ENCODE measurements around the gene SYT7. TPM values are rescaled to one million over a fixed set of nuclear protein-coding genes. Genes with fewer than 3 reads are reported as not detected.

SYT7 gene
- total RNA-seq, 1 donor from 2014 or later: 7.6 TPM

- H3K36me3 Mint-ChIP-seq: no peaks in the 10 kb centered on the region
- H3K27me3 Mint-ChIP-seq (ENCODE audit: low read depth): peaks cover 43% of the 10 kb centered on the region
- H3K4me3 Mint-ChIP-seq: no peak overlapping the region
- H3K4me1 Mint-ChIP-seq: peaks cover 15% of the 10 kb centered on the region
- no peak for DNase-seq (ENCODE audit: low spot score in 2 of 2, unreplicated experiment in 2 of 2)
- no peaks in the 10 kb centered on the region for H3K9me3 Mint-ChIP-seq
- no peak overlapping the region for H3K27ac Mint-ChIP-seq
- no peak for TF ChIP-seq CTCF (IDR thresholded peaks at IDR 0.05; ENCODE audit: unreplicated experiment)
These were observed 3.3 kb downstream of the SYT7 start for GRCh38 chr11:61577383-61578118.

GRCh38 chr11:61575886-61576861 lies 4.7 kb downstream of the SYT7 start:
- TF ChIP-seq CTCF (IDR thresholded peaks at IDR 0.05; ENCODE audit: unreplicated experiment): no peak
- Mint-ChIP-seq H3K9me3 (no peaks in the 10 kb centered on the region), H3K27me3 (ENCODE audit: low read depth) (peaks cover 36% of the 10 kb centered on the region), H3K27ac (no peak overlapping the region), H3K4me3 (no peak overlapping the region), H3K4me1 (peaks cover 15% of the 10 kb centered on the region), H3K36me3 (no peaks in the 10 kb centered on the region)
- no peak for DNase-seq (ENCODE audit: low spot score in 2 of 2, unreplicated experiment in 2 of 2)

DNA sequence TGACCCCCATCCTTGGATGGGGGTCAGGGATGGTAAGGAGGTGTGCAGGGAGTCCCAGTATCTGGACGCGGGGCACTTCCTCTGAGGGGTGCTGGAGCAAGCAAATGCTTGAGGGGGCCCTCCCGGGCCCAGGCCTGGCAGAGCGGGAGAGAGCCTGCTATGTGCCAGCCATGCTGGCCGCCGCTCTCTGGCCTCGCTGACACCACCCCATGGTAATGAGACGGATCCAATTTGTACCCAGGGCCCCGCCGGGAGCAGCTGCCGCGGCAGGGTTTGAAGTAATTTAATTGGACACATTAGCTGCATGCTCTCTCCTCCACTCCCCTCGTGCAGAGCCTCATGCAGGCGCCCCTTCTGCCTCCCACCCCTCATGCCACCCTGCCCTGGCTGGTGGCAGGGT lies 6.3 kb downstream of the SYT7 start:
- Mint-ChIP-seq H3K9me3 (no peaks in the 10 kb centered on the region), H3K4me1 (peaks cover 10% of the 10 kb centered on the region), H3K4me3 (no peak overlapping the region), H3K27ac (no peak overlapping the region), H3K27me3 (ENCODE audit: low read depth) (peaks cover 35% of the 10 kb centered on the region), H3K36me3 (no peaks in the 10 kb centered on the region)
- no peak for DNase-seq (ENCODE audit: low spot score in 2 of 2, unreplicated experiment in 2 of 2)
- TF ChIP-seq CTCF (IDR thresholded peaks at IDR 0.05; ENCODE audit: unreplicated experiment): no peak

DNA sequence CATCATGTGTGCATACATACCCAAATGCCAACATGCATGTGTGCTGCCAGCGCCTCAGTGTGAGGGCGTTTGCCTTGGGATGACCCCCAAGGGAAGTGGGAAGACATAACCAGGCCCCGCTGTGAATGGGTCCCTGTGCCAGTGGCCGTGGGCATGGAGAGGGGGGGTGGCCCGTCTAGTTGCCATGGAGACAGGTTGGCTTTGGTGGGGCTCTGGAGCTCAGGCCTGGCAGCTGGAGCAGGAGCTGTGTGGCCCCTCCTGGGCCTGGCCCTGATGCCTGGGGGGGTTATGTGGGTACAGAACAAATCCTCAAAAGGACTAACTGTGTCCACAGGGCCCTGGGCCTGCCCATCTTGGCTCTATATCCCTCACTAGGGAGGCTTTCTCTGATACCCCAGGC lies 8.0 kb downstream of the SYT7 start:
- Mint-ChIP-seq H3K27me3 (ENCODE audit: low read depth) (peaks cover 35% of the 10 kb centered on the region), H3K9me3 (no peaks in the 10 kb centered on the region), H3K36me3 (no peaks in the 10 kb centered on the region), H3K27ac (no peak overlapping the region), H3K4me3 (no peak overlapping the region), H3K4me1 (peaks cover 3% of the 10 kb centered on the region)
- no peak for DNase-seq (ENCODE audit: low spot score in 2 of 2, unreplicated experiment in 2 of 2)
- TF ChIP-seq CTCF (IDR thresholded peaks at IDR 0.05; ENCODE audit: unreplicated experiment): no peak

- Mint-ChIP-seq H3K27ac (no peak overlapping the region), H3K27me3 (ENCODE audit: low read depth) (peaks cover 40% of the 10 kb centered on the region), H3K36me3 (no peaks in the 10 kb centered on the region), H3K9me3 (no peaks in the 10 kb centered on the region), H3K4me1 (peaks cover 1% of the 10 kb centered on the region), H3K4me3 (no peak overlapping the region)
- no peak for DNase-seq (ENCODE audit: low spot score in 2 of 2, unreplicated experiment in 2 of 2)
- no peak for TF ChIP-seq CTCF (IDR thresholded peaks at IDR 0.05; ENCODE audit: unreplicated experiment)
These were observed 9.0 kb downstream of the SYT7 start for GRCh38 chr11:61571869-61572268.

Measured in mesothelial cell of epicardium (in vitro differentiated cells).